ENCODE measurements around the gene ATP11A.

GRCh38 chr13:112899281-112900225 is 209.7 kb downstream of the ATP11A start:
- TF ChIP-seq EZH2 (IDR thresholded peaks at IDR 0.05; ENCODE audit: borderline replicate concordance, low read depth, low read length, severe bottlenecking) (no peak), CTCF (IDR thresholded peaks at IDR 0.05; ENCODE audit: borderline replicate concordance, extremely low read depth, low read length, poor library complexity, severe bottlenecking) (no peak)

Measured in DND-41 (cell line).